Measurements from ENCODE around the gene TNFAIP1. TPM values are rescaled to one million over a fixed set of nuclear protein-coding genes. Genes with fewer than 3 reads are reported as not detected.

TNFAIP1 gene
- polyA plus RNA-seq, 1 donor (not counting 4 experiments of a cell fraction or from before 2014, with no cell fraction given), result 84.6 TPM

GRCh38 chr17:28327709-28328108 is 7.9 kb upstream of the TNFAIP1 start:
- dilution Hi-C loops (cut with MboI; ENCODE audit: extremely low pct_ligation_motif_present, low sequenced_read_pairs), result no loop called here
- FAIRE-seq (no peak), DNase-seq (ENCODE audit: low read depth, low spot score) (no peak)
- no peaks in the 10 kb centered on the region for H4K20me1 ChIP-seq (ENCODE audit: control insufficient read depth, extremely low read depth, insufficient read depth, low read length)
- no peak overlapping the region for H2AFZ ChIP-seq (ENCODE audit: control insufficient read depth, low read length)
- no peak overlapping the region for H3K9ac ChIP-seq (ENCODE audit: control insufficient read depth, extremely low read depth, insufficient read depth, low read length)
- TF ChIP-seq CTCF (optimal IDR thresholded peaks at IDR 0.05 in 1 of 3, IDR thresholded peaks at IDR 0.05 in 1 of 3, conservative IDR thresholded peaks at IDR 0.05 in 1 of 3; ENCODE audit: extremely low read depth in 1 of 3, insufficient read depth in 2 of 3, low read length in 3 of 3), result no peak
- TF ChIP-seq EZH2 (IDR thresholded peaks at IDR 0.05; ENCODE audit: low read length), result no peak
- H3K27me3 ChIP-seq (ENCODE audit: control insufficient read depth, extremely low read depth, insufficient read depth, low read length), result no peaks in the 10 kb centered on the region
- H3K9me1 ChIP-seq (ENCODE audit: control insufficient read depth, extremely low read depth, insufficient read depth, low read length), result peaks cover 2% of the 10 kb centered on the region
- no peak overlapping the region for H3K4me2 ChIP-seq (ENCODE audit: control insufficient read depth, extremely low read depth, insufficient read depth, low read depth, low read length)
- no peak overlapping the region for H3K4me3 ChIP-seq (ENCODE audit: control insufficient read depth in 2 of 3, extremely low read depth in 1 of 3, insufficient read depth in 2 of 3, low read depth in 1 of 3, low read length in 3 of 3)
- H3K27ac ChIP-seq (ENCODE audit: control insufficient read depth, insufficient read depth, low read length), result no peak overlapping the region
- peaks cover 13% of the 10 kb centered on the region for H3K79me2 ChIP-seq (ENCODE audit: control insufficient read depth, insufficient read depth, low read length)
- H3K36me3 ChIP-seq (ENCODE audit: control insufficient read depth in 2 of 2, extremely low read depth in 1 of 2, insufficient read depth in 2 of 2, low read length in 2 of 2), result peaks cover 14% of the 10 kb centered on the region in 2 experiments
- no peaks in the 10 kb centered on the region for H3K9me3 ChIP-seq (ENCODE audit: control insufficient read depth, low read depth, low read length)
- peaks cover 14% of the 10 kb centered on the region for H3K4me1 ChIP-seq (ENCODE audit: control insufficient read depth, extremely low read depth, insufficient read depth, low read length)

GRCh38 chr17:28328325-28328724 is 7.2 kb upstream of the TNFAIP1 start:
- Histone ChIP-seq H3K27me3 (ENCODE audit: control insufficient read depth, extremely low read depth, insufficient read depth, low read length) (no peaks in the 10 kb centered on the region), H3K4me3 (ENCODE audit: control insufficient read depth in 2 of 3, extremely low read depth in 1 of 3, insufficient read depth in 2 of 3, low read depth in 1 of 3, low read length in 3 of 3) (no peak overlapping the region), H3K4me2 (ENCODE audit: control insufficient read depth, extremely low read depth, insufficient read depth, low read depth, low read length) (no peak overlapping the region), H2AFZ (ENCODE audit: control insufficient read depth, low read length) (no peak overlapping the region), H3K9me3 (ENCODE audit: control insufficient read depth, low read depth, low read length) (no peaks in the 10 kb centered on the region), H3K36me3 (ENCODE audit: control insufficient read depth in 2 of 2, extremely low read depth in 1 of 2, insufficient read depth in 2 of 2, low read length in 2 of 2) (peaks cover 14% of the 10 kb centered on the region in 2 experiments), H3K4me1 (ENCODE audit: control insufficient read depth, extremely low read depth, insufficient read depth, low read length) (peaks cover 14% of the 10 kb centered on the region), H3K79me2 (ENCODE audit: control insufficient read depth, insufficient read depth, low read length) (peaks cover 12% of the 10 kb centered on the region), H3K9ac (ENCODE audit: control insufficient read depth, extremely low read depth, insufficient read depth, low read length) (no peak overlapping the region), H3K9me1 (ENCODE audit: control insufficient read depth, extremely low read depth, insufficient read depth, low read length) (peaks cover 2% of the 10 kb centered on the region), H3K27ac (ENCODE audit: control insufficient read depth, insufficient read depth, low read length) (no peak overlapping the region), H4K20me1 (ENCODE audit: control insufficient read depth, extremely low read depth, insufficient read depth, low read length) (no peaks in the 10 kb centered on the region)
- no peak for FAIRE-seq
- DNase-seq (ENCODE audit: low read depth, low spot score), result no peak
- no peak for TF ChIP-seq EZH2 (IDR thresholded peaks at IDR 0.05; ENCODE audit: low read length)
- no peak for TF ChIP-seq CTCF (optimal IDR thresholded peaks at IDR 0.05 in 1 of 3, IDR thresholded peaks at IDR 0.05 in 1 of 3, conservative IDR thresholded peaks at IDR 0.05 in 1 of 3; ENCODE audit: extremely low read depth in 1 of 3, insufficient read depth in 2 of 3, low read length in 3 of 3)
- dilution Hi-C loops (cut with MboI; ENCODE audit: extremely low pct_ligation_motif_present, low sequenced_read_pairs), result no loop called here
